ENCODE results near the gene OR6J1. TPM values are rescaled to one million over a fixed set of nuclear protein-coding genes. Genes with fewer than 3 reads are reported as not detected.
"Not testable (repeated sequence)": the region's sequence is repeated elsewhere in the genome, so short reads cannot be mapped to it uniquely, and the experiment has no call there.

OR6J1 gene
- total RNA-seq, 1 donor from 2014 or later = not detected

DNA sequence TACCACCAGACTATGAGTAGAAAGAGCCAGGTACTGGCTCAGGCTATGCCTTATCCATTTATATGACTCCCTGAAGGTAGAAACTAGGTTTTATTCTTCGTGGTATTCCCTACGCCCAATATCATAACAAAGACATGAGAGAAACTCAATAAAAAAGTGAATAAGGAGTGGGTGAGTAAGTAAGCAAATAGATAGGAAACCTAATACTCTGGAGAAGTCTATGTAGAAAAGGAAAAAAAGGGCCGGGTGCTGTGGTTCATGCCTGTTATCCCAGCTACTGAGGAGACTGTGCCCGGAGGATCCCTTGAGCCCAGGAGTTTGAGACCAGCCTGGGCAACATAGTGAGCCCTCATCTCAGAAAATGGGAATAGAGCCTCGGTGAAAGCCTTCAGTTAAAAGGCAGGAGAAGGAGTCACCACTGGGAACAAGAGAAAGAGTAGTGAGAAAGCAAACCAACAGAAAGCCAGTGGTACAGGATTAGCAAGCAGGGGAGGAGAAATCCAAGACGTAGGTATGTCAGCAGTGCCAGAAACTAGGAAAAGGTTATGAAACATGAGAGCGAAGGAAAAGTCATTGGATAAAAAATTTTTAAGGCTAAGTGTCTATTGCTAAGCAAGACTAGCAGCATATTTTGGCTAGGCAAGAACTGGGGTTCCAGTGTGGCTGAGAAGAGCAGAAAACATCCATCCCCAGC, 6.0 kb upstream of the OR6J1 start:
- Histone ChIP-seq H3K27ac (no peak overlapping the region), H3K27me3 (ENCODE audit: low read depth) (no peaks in the 10 kb centered on the region), H3K36me3 (no peaks in the 10 kb centered on the region), H3K9me3 (no peaks in the 10 kb centered on the region), H3K4me1 (no peaks in the 10 kb centered on the region), H3K4me3 (no peak overlapping the region)
- TF ChIP-seq, protein P1, sequence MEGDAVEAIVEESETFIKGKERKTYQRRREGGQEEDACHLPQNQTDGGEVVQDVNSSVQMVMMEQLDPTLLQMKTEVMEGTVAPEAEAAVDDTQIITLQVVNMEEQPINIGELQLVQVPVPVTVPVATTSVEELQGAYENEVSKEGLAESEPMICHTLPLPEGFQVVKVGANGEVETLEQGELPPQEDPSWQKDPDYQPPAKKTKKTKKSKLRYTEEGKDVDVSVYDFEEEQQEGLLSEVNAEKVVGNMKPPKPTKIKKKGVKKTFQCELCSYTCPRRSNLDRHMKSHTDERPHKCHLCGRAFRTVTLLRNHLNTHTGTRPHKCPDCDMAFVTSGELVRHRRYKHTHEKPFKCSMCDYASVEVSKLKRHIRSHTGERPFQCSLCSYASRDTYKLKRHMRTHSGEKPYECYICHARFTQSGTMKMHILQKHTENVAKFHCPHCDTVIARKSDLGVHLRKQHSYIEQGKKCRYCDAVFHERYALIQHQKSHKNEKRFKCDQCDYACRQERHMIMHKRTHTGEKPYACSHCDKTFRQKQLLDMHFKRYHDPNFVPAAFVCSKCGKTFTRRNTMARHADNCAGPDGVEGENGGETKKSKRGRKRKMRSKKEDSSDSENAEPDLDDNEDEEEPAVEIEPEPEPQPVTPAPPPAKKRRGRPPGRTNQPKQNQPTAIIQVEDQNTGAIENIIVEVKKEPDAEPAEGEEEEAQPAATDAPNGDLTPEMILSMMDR (IDR thresholded peaks at IDR 0.05) = no peak
- intact Hi-C loops (cut with DNase I) = loop anchor here (10.0 kb wide), 2 partner anchors 85 to 205 kb away; no protein-coding TSS in a partner anchor
- ATAC-seq = no peak
- DNase-seq = no peak

DNA sequence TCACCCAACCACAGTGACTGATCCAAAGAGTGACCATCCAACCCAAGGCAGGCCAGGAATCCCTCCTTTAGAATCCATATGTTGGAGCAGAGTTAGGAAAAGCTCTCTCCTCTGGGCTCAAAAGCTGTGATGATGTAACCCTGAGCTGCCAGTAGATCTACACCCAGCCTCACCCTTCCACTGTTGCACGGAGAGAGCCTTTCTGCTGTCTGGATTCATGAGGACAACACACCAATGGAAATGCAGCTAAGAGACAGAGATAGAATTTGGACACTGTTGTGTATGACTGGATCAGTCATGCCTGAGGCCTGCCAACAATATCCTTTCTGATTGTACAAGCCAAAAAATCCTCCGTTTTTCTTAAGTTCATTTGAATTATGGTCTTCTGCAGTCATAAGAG, 4.4 kb upstream of the OR6J1 start:
- no peaks in the 10 kb centered on the region for H3K36me3 ChIP-seq
- ATAC-seq (no peak), DNase-seq (no peak)
- H3K4me1 ChIP-seq = no peaks in the 10 kb centered on the region
- intact Hi-C loops (cut with DNase I) = no loop called here
- no peak overlapping the region for H3K4me3 ChIP-seq
- TF ChIP-seq, protein P1 (IDR thresholded peaks at IDR 0.05) = no peak
- no peaks in the 10 kb centered on the region for H3K9me3 ChIP-seq
- no peaks in the 10 kb centered on the region for H3K27me3 ChIP-seq (ENCODE audit: low read depth)
- H3K27ac ChIP-seq = no peak overlapping the region

DNA sequence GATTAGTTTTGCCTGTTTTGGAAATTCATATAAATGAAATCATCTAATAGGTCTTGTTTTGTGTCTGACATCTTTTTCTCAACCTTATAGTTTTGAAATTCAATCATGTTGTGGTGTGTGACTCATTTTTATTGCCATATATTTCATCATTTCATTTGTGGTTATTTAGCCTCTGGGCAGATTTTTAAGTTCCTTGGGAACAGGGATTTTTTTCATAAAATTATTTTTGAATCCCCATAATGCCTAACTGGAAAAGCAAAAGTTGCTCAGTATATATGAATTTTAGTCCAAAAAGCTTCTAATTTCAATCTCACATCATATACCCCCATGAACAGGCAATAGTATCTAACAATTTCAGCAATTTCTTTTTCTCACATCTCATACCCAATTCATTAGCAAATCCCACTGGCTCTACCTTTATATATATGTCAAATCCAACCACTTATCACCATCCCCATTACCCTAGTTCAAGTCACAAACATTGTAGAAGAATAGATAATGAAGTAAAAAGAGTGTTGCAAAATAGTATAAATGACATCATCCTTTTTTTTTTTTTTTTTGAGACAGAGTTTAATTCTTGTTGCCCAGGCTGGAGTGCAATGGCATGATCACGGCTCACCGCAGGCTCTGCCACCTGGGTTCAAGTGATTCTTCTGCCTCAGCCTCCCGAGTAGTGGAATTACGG, 2.6 kb upstream of the OR6J1 start:
- ATAC-seq = no peak
- intact Hi-C loops (cut with DNase I) = no loop called here
- Histone ChIP-seq H3K9me3 (no peaks in the 10 kb centered on the region), H3K4me1 (no peaks in the 10 kb centered on the region), H3K27ac (no peak overlapping the region), H3K27me3 (ENCODE audit: low read depth) (no peaks in the 10 kb centered on the region), H3K36me3 (no peaks in the 10 kb centered on the region), H3K4me3 (no peak overlapping the region)
- TF ChIP-seq, protein P1 (IDR thresholded peaks at IDR 0.05) = no peak
- no peak for DNase-seq

DNA sequence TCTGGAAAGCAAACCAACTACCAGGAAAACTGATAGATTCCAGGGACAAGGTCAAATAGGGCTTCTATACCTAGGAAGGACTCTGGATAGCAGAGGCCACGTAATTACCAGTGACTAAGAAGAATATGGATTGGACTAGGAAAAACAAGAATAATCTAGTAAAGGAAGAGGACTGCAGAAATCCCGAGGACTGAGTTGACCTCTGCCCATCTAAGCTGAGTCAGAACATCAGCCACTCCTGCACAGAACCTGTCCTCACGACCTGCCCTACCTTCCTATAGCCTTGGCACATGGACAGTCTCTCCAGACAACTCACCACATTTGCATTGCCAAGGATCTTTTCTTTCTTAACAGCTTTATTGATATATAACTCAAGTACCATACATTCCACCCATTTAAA, 2.3 kb downstream of the OR6J1 start:
- no peaks in the 10 kb centered on the region for H3K9me3 ChIP-seq
- no peak for DNase-seq
- H3K36me3 ChIP-seq = no peaks in the 10 kb centered on the region
- TF ChIP-seq, protein P1 (IDR thresholded peaks at IDR 0.05) = no peak
- H3K4me3 ChIP-seq = no peak overlapping the region
- intact Hi-C loops (cut with DNase I) = no loop called here
- H3K4me1 ChIP-seq = no peaks in the 10 kb centered on the region
- H3K27me3 ChIP-seq (ENCODE audit: low read depth) = no peaks in the 10 kb centered on the region
- ATAC-seq = no peak
- H3K27ac ChIP-seq = no peak overlapping the region

DNA sequence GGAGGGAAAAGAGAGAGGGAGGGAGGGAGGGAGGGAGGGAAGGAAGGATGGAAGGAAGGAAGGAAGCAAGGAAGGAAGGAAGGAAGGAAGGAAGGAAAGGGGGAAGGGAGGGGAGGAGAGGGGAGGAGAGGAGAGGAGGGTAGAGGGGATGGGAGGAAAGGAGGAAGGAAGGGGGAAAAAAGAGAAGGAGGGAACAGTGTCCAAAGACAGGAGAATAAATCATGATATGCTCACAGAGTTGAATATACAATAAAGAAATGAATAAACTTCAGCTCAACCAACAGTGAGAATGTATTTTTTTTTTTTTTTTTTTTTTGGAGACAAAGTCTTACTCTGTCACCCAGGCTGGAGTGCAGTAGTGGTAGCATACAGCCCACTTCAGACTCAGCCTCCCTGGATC, 4.0 kb downstream of the OR6J1 start:
- no peaks in the 10 kb centered on the region for H3K4me1 ChIP-seq
- H3K27me3 ChIP-seq (ENCODE audit: low read depth) = no peaks in the 10 kb centered on the region
- TF ChIP-seq, protein P1 (IDR thresholded peaks at IDR 0.05) = no peak
- no peaks in the 10 kb centered on the region for H3K36me3 ChIP-seq
- DNase-seq = no peak
- H3K9me3 ChIP-seq = no peaks in the 10 kb centered on the region
- H3K27ac ChIP-seq = no peak overlapping the region
- no peak for ATAC-seq
- intact Hi-C loops (cut with DNase I) = no loop called here
- no peak overlapping the region for H3K4me3 ChIP-seq

DNA sequence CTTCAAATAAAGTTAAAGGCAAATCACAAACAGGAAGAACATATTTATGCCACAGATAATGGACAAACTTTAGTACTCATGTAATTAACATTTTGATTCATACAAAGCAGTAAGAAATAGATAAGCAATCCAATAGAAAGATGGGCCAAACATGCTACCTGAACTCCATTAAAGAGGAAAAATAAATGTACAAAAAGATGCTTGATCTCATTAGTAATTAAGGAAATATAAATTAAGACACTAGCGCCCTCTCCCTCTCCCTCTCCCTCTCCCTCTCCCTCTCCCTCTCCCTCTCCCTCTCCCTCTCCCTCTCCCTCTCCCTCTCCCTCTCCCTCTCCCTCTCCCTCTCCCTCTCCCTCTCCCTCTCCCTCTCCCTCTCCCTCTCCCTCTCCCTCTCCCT, 8.2 kb downstream of the OR6J1 start:
- H3K36me3 ChIP-seq; DNase-seq; H3K4me1 ChIP-seq; ATAC-seq; H3K27me3 ChIP-seq (ENCODE audit: low read depth); H3K4me3 ChIP-seq; H3K9me3 ChIP-seq; H3K27ac ChIP-seq; intact Hi-C loops (cut with DNase I): not testable (repeated sequence)

Data from lower lobe of right lung (tissue), 2 donors.